HFFc6 (cell line): ENCODE data around the gene RUNX1. TPM values are rescaled to one million over a fixed set of nuclear protein-coding genes. Genes with fewer than 3 reads are reported as not detected.

Experiments used
- DNase-seq: peaks from one replicate; pipeline ENCODE4 v3.0.0-alpha.2; 2018
- H3K27ac Mint-ChIP-seq: 2 replicates; pipeline ENCODE4 v1.8.0; 2020; ENCODE audit warnings: mild to moderate bottlenecking, mixed read lengths
- H3K27me3 Mint-ChIP-seq: 2 replicates; pipeline ENCODE4 v1.8.0; 2021; ENCODE audit warnings: mild to moderate bottlenecking, moderate library complexity, mixed read lengths; ENCODE audit not compliant: insufficient read depth
- H3K36me3 Mint-ChIP-seq: 2 replicates; pipeline ENCODE4 v1.8.0; 2021; ENCODE audit warnings: low read depth, mixed read lengths
- H3K4me1 Mint-ChIP-seq: 2 replicates; pipeline ENCODE4 v1.8.0; 2020; ENCODE audit warnings: low read depth, mixed read lengths
- H3K4me3 Mint-ChIP-seq: 2 replicates; pipeline ENCODE4 v1.8.0; 2020; ENCODE audit warnings: mild to moderate bottlenecking, moderate library complexity, mixed read lengths
- H3K9me3 Mint-ChIP-seq: 2 replicates; pipeline ENCODE4 v1.8.0; 2020; ENCODE audit warnings: mild to moderate bottlenecking, mixed read lengths
- total RNA-seq, 6 experiments: library from RNA; stranded (reverse); fragmentation: NEBNext Ultra II Directional; extraction: Animal tissue kit (Norgen Biotek cat#: 25700); gene quantifications; 2 replicates in 1 of 6; 3 replicates in 5 of 6; pipeline ENCODE4 v1.2.3, GENCODE V29; 2021
- TF ChIP-seq, protein P1 (sequence below): fragments of 200-600 bp; sonication (generic); IDR thresholded peaks from 2 replicates; pipeline ENCODE4 v1.5.0; 2021; ENCODE audit warnings: antibody characterized with exemption, mild to moderate bottlenecking

RUNX1 gene
- total RNA-seq, 6 experiments from 2014 or later = 57.4 to 78.9 (median 61.3) TPM

DNA sequence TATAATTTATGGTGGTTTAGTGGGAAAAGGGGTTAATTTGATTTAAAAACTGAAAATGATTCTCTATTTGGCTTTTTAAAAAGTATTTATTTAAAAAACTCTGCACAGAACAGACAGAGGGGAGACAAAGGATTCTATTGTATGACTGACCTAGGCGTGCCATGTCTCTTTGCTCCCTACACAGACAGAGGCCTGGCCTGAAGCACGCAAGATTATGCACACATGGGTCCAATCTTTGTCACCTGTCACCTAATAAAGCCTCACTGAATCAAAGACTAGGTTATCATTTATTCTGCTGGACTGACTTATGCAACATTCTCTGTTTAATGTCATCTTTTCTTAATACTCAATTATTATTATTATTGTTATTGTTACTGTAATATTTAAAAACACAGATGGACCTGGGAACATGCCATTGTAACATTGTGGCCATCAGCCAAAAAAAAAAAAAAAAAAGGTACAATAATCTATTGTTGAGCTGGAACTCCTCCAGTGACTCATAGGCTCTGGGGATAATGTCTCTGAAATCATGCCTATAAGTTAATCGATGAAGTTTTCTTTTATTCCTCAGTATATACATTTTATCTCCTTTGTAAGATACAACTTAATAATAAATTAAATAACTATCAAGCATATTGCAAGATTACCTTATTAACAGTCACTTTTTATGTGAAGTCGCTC is 112.1 kb downstream of the RUNX1 start:
- Mint-ChIP-seq H3K36me3 (peaks cover 13% of the 10 kb centered on the region; the same call in 1 of the 2 replicates), H3K4me1 (peaks cover 83% of the 10 kb centered on the region)

DNA sequence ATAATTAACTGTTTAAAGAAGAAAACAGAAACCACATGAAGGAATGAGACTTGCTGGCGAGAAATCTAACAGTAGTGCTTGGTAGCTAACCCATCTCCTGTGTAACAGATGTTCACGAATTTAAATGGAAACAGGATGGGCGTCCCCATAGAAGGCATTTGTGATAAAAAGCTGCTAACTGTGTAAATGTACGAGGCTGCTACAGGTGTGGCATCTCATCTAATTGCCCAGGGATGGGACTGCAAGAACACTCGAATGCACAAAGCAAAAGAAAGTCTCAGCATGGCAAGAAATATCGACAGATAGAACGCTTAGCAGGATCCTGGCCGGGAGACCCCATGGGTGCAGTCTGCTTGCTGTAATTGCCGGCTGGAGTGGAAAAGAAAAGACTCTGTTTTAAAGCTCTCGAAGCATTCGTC is 112.7 kb downstream of the RUNX1 start:
- Mint-ChIP-seq H3K4me3 (peak overlapping the region; percentile 78), H3K36me3 (peaks cover 18% of the 10 kb centered on the region; the same call in 1 of the 2 replicates), H3K9me3 (no peaks in the 10 kb centered on the region), H3K4me1 (peaks cover 84% of the 10 kb centered on the region), H3K27ac (peak overlapping the region; percentile 58), H3K27me3 (no peaks in the 10 kb centered on the region)
- no peak for DNase-seq
- TF ChIP-seq, protein P1, sequence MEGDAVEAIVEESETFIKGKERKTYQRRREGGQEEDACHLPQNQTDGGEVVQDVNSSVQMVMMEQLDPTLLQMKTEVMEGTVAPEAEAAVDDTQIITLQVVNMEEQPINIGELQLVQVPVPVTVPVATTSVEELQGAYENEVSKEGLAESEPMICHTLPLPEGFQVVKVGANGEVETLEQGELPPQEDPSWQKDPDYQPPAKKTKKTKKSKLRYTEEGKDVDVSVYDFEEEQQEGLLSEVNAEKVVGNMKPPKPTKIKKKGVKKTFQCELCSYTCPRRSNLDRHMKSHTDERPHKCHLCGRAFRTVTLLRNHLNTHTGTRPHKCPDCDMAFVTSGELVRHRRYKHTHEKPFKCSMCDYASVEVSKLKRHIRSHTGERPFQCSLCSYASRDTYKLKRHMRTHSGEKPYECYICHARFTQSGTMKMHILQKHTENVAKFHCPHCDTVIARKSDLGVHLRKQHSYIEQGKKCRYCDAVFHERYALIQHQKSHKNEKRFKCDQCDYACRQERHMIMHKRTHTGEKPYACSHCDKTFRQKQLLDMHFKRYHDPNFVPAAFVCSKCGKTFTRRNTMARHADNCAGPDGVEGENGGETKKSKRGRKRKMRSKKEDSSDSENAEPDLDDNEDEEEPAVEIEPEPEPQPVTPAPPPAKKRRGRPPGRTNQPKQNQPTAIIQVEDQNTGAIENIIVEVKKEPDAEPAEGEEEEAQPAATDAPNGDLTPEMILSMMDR = no peak

More for the DNA sequence above, 112.1 kb downstream of the RUNX1 start:
- no peak for DNase-seq
- Mint-ChIP-seq H3K27ac (peak overlapping the region; percentile 58), H3K27me3 (no peaks in the 10 kb centered on the region), H3K4me3 (peak overlapping the region; percentile 78), H3K9me3 (no peaks in the 10 kb centered on the region)
- TF ChIP-seq, protein P1 = no peak

DNA sequence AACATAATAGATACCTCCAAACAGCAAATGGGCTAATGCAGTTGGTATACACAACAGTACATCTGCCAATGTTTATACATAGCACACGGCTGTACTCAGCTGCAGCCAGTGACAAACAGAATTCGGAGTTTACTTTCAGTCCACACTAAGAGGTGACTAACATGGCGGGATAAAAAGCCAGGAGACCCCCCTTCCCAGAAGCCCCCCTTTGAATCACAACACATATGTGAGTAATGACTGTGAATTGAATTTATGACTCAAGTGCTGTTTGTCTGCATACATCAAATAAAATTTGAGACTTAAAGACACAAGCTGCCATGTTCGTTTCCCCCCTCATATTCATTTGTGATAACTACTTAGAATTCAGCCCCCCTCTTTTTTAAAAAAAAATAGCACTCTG is 113.2 kb downstream of the RUNX1 start:
- TF ChIP-seq, protein P1 = no peak
- H3K9me3 Mint-ChIP-seq = no peaks in the 10 kb centered on the region
- H3K4me3 Mint-ChIP-seq = peak overlapping the region; percentile 78
- DNase-seq = no peak
- H3K4me1 Mint-ChIP-seq = peaks cover 84% of the 10 kb centered on the region
- peaks cover 15% of the 10 kb centered on the region; the same call in 1 of the 2 replicates for H3K36me3 Mint-ChIP-seq
- peak overlapping the region; percentile 58 for H3K27ac Mint-ChIP-seq
- no peaks in the 10 kb centered on the region for H3K27me3 Mint-ChIP-seq

DNA sequence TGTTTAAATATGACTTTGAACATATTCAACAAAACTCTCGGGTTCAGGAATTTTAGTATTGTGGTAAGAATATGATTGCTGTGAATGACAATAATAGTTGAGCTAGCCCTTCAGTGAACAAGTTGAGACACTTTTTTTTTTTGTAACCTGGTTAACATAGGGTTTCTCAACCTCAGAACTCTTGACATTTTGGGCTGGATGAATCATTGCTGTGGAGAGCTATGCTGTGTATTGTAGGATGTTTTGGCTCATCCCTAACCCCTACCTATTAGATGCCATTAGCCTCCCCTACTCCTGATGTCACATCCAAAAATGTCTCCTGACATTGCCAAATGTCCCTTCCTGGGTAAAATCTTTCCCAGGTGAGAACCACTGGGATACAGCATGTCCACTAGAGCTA is 113.7 kb downstream of the RUNX1 start:
- Mint-ChIP-seq H3K27ac (peak overlapping the region; percentile 58), H3K9me3 (no peaks in the 10 kb centered on the region), H3K27me3 (no peaks in the 10 kb centered on the region), H3K36me3 (peaks cover 19% of the 10 kb centered on the region; the same call in 1 of the 2 replicates), H3K4me3 (peak overlapping the region; percentile 78), H3K4me1 (peaks cover 84% of the 10 kb centered on the region)
- TF ChIP-seq, protein P1 = no peak
- DNase-seq = no peak

DNA sequence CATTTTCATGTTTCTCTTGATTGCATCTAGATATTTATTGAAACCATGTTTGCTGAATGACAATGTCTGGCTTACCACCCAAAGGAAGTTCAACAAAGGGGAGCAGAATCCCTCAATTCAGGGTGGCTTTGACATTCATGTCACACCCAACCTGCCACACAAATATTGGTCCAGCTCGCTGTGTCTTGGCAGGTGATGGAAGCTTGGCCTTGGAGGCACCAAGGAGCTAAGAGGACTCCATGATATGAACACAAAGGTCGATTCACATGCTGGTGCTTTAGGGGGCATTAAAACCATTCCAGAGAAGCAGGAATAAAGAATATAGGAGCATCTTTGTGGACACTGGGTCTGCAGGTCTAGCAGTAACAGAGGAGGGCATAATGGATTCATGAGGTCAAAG is 114.8 kb downstream of the RUNX1 start:
- no peaks in the 10 kb centered on the region for H3K27me3 Mint-ChIP-seq
- peak overlapping the region; percentile 10; the same call in 1 of the 2 replicates for H3K27ac Mint-ChIP-seq
- H3K36me3 Mint-ChIP-seq = peaks cover 20% of the 10 kb centered on the region; the same call in 1 of the 2 replicates
- no peak for DNase-seq
- H3K9me3 Mint-ChIP-seq = no peaks in the 10 kb centered on the region
- H3K4me1 Mint-ChIP-seq = peaks cover 78% of the 10 kb centered on the region
- TF ChIP-seq, protein P1 = no peak
- H3K4me3 Mint-ChIP-seq = no peak overlapping the region
